Measurements from ENCODE around the gene LRRC7.

DNA sequence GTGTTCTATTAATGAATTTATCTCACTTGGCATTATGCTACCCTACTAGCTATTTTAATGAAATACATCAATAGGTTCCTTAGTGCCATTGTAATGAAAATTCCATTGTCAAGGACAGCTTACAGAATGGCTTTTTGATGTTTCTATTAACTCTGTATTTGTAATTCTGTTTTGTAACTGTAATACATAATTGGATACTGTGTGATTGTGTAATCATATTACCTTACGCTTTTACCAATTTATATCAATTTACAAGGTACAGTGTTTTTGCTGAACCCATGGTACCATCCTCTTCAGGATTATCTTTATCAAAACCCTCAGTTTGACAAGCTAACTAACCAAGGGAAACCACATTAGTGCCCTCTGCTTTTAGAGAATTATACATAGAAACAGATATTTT lies 277.9 kb downstream of the LRRC7 start:
- no peak for TF ChIP-seq POLR2A (IDR thresholded peaks at IDR 0.05)
- TF ChIP-seq, protein P1, sequence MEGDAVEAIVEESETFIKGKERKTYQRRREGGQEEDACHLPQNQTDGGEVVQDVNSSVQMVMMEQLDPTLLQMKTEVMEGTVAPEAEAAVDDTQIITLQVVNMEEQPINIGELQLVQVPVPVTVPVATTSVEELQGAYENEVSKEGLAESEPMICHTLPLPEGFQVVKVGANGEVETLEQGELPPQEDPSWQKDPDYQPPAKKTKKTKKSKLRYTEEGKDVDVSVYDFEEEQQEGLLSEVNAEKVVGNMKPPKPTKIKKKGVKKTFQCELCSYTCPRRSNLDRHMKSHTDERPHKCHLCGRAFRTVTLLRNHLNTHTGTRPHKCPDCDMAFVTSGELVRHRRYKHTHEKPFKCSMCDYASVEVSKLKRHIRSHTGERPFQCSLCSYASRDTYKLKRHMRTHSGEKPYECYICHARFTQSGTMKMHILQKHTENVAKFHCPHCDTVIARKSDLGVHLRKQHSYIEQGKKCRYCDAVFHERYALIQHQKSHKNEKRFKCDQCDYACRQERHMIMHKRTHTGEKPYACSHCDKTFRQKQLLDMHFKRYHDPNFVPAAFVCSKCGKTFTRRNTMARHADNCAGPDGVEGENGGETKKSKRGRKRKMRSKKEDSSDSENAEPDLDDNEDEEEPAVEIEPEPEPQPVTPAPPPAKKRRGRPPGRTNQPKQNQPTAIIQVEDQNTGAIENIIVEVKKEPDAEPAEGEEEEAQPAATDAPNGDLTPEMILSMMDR (IDR thresholded peaks at IDR 0.05) = no peak

All from esophagus squamous epithelium (tissue), 4 donors.